Activated T-helper 9 cell treated with anti-CD3 and anti-CD28 coated beads, Interleukin-2, amount 50 U/mL, for 16 hours (primary cell): ENCODE data around the gene GM2A.
"Not testable (repeated sequence)": the region's sequence is repeated elsewhere in the genome, so short reads cannot be mapped to it uniquely, and the experiment has no call there.

Experiments used
- DNase-seq: peaks from one replicate; pipeline ENCODE4 v3.0.0-alpha.2; 2020; ENCODE audit warnings: low read depth

GM2A gene

DNA sequence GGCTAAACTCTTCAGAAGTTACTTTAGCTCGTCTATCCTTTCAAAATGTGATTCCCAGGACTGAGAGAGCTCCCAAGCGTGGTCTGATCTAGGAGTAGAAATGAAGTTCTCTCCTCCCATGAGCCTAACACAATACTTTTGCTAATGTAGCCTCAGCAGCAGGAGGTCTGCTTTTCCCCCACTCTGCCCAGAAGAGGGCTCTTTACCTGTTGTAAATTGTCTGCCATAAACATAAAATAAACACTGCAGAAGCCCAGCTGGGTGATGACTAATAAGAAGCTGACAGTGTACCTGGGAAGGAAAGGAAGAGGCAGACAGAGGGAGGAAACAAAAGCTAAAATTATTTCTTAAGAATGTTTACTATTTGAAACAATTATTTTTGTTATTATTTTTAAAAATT is 35.2 kb downstream of the GM2A start:
- DNase-seq: no peak

DNA sequence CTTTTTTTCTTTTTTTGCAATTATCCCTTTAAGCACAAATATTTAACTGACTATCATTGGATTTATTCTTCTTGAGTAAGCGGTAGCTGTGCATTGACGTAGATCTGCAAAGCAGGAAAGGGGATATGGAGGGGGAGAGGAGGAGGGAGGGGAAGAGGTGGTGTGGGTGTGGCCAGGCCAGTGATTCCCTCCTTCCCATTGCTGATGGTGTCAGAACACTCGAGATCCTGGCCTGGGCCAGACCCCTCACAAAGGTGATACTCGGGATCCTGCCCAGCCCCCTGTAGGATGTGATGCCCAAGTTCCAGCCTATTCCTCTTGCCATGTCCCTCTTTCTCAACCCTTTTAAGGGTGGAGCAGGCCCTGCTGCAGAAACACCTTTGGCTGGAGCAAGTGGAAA is 40.6 kb downstream of the GM2A start:
- DNase-seq: no peak

DNA sequence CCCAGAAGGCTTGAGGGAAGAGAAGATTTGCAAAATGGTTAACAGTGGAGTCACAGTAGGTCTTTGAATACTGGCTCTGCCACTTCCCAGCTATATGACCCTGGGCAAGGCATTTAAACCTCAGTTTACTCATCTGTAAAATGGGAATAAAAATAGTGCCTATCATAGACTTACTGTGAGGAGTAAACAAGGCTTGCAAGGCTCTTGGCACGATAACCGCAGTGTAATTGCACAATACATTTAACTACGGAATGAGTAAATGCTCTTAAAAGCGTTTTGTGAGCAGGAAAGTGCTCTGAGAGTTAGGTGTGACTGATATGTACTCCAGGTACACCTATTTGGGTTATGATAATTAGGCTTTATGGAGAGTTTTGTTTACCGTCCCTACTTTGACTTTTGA is 42.2 kb downstream of the GM2A start:
- DNase-seq: no peak

DNA sequence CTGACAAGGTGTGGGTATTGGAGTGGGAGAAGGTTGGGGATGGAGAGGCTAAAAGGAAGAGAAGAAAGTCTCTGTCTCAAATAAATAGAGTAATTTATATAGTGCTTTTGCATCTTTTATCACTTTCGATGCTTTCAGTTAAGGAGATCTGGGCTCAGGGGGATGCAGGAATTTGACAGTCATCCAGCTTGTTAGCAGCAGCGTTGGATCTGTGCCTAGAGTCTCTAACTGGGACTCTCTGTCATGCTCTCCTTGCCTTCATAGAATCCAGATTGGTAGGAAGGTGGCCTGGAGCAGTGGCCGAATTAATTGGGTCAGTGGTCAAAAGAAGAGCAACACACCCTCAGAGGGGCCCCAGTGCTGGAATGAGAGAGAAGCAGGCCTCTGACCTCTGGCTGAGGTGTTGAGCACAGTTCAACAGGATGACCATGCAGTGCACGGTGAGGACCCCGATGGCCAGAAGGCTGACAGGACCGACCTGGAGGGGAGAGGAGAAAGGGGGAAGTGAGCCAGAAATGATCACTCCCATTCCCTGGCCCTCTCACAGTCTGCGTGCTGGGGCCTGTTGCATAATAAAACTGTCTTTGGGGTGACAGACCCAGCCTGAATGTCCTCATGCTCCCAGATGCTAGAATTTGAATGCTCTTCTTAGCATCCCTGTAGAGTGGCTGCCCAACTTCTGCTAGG is 42.9 kb downstream of the GM2A start:
- no peak for DNase-seq

DNA sequence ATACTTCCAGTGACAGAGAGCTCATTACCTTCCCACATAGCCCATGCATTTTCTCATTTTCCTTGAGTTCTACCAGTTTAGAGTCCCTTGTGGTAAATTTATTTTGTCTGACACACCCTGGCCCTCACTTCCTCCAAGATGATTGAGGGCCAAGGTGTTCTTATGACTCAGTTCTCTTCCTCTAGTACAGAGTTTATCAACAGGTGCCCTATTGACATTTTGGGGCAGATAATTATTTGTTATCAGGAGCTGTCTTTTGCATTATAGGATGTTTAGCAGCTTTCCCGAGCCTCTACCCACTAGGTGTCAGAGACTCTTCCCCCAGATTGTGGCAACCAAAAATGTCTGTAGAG is 43.5 kb downstream of the GM2A start:
- DNase-seq: no peak

DNA sequence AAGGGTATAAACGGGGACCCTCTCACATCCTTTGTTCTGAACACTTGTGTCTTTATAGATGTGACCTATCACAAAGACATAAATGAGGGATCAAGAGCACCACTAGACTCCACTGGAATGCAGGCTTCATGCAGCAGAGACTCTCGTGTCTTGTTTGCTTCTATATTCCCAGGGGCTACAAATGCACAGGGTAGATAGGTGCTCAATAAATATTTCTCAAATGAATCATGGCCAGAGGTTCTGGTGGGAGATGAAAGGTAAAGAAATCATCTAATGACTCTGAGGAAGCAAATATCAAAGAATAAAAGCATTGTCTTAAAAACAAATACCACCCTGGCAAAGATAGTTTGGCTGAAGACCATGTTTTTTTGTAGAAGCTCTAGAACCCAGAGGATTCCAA is 44.0 kb downstream of the GM2A start:
- no peak for DNase-seq

DNA sequence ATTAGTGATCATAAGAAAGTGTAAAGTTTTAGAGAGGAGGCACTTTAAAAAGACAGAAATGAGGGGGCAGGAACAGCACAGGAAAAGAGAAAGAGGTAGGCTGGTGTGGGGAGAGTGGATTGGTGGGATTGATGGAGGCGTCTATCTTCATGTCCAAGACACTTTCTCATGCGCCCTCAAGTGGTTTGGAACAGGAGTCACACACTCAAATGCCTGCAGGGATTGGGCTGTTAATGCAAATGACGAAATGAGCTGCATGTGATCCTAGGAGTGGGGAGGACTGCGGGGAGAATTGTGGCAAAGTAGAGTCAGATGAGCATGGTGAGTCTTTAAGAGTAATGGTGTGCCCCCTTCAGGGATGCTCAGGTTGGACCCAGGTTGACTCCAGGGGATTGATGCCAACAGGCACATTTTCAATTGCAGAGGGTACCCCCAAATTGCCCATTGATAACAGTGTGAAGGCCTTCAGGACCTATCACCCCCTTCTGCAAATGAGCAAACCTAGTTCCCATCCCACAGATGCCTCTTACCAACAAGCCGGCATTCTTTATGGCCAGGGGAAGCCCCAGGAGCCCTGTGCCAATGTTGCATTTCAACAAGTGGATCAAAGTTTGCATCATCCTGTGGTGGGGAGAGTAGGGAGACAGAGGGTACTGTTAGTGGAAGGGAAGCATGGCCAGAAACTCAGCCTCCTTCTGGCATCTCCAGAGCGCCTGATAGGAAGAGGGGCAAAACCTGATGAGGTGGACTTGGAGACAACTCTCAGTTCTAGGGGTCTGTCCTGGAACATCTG is 45.3 kb downstream of the GM2A start:
- no peak for DNase-seq

DNA sequence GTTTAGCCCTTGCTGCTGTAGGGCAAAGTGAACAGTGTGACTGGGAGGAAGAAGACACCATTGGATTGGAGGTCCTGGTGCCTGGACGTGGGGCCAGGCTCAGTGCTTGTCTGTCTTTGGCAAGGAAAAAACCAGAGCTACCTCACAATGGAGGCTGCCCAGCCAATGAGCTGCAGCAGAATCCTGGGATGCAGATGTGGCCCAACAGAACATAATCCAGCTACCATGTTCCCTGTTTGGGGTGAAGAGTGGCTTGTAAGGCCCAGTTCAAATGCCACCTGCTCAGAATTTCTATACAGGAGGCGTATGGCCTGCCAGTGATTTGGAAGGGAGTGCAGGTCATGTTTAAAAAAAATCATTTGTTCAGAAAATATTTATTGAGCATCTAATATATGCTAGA is 50.7 kb downstream of the GM2A start, which contains the start of gene SLC36A3:
Gene SLC36A3 (minus strand): TSS at position 101 of the 400 bp plus-strand sequence. CDS start 412 bp downstream, outside the sequence.
- DNase-seq: no peak

DNA sequence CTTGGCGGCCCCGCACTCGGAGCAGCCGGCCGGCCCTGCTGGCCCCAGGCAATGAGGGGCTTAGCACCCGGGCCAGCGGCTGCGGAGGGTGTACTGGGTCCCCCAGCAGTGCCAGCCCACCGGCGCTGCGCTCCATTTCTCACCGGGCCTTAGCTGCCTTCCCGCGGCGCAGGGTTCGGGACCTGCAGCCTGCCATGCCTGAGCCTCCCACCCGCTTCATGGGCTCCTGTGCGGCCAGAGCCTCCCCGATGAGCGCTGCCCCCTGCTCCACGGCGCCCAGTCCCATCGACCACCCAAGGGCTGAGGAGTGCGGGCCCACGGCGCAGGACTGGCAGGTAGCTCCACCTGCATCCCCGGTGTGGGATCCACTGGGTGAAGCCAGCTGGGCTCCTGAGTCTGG is 56.3 kb downstream of the GM2A start:
- DNase-seq: not testable (repeated sequence)

DNA sequence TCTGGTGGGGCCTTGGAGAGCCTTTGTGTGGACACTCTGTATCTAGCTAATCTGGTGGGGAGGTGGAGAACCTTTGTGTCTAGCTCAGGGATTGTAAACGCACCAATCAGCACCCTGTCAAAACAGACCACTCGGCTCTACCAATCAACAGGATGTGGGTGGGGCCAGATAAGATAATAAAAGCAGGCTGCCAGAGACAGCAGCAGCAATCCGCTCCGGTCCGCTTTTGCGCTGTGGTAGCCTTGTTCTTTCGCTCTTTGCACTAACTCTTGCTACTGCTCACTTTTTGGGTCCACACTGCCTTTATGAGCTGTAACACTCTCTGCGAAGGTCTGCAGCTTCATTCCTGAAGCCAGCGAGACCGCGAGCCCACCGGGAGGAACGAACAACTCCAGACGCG is 56.8 kb downstream of the GM2A start:
- DNase-seq: not testable (repeated sequence)

DNA sequence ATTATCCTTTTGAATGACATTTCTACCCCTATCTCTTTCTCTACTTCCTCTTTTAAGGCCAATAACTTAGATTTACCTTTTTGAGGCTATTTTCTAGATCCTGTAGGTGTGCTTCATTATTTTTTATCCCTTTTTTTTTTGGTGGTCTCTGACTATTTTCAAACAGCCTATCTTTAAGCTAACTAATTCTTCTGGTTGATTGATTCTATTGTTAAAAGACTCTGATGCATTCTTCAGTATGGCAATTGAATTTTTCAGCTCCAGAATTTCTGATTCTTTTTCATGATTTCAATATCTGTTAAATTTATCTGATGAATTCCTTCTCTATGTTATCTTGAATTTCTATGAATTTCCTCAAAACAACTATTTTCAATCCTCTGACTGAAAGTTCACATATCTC is 57.9 kb downstream of the GM2A start:
- DNase-seq: no peak

DNA sequence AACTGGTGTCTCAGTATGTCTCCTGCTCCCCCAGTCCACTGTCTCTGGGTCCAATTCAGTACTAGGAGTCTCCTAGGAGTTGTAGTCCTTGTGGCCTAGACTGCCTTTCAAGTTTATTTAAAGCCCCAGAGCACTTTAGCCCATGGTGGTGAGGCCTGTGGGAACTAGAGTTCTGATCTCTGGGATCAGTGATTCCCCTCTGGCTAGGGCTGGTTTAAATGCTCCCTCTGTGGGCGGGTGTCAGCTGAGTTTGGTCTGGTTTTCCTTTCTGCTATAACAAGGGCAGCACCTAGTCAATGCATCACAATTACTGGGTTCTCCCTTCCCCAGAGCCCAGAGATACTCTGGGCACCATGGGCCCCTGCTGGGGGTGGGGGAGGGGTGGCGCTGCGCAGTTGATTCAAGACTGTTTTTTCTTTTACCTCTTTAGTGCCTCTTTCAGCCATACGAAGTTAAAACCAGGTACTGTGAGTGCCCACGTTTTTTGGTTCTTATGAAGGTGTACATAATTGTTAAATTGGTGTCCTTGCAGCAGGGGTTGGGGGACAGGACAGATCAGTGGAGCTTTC is 59.9 kb downstream of the GM2A start:
- DNase-seq: no peak

DNA sequence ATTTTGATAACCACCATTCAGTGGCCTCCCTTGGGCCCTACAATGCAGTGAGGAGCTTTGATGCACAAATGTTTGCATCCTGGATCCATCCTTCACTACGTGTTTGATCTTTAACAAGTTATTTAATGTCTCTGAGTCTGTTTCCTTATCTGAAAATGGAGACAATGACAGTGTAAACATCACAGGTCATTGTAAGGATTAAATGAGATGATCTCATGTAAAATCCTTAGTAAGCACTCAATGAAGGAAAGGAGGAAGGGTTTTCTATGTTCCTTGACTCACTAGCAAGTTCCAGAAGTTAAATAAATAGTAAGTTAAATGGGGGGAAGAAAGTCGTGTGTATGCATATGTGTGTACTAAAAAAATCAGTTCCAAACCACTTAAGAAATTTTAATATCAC is 60.4 kb downstream of the GM2A start:
- DNase-seq: no peak

DNA sequence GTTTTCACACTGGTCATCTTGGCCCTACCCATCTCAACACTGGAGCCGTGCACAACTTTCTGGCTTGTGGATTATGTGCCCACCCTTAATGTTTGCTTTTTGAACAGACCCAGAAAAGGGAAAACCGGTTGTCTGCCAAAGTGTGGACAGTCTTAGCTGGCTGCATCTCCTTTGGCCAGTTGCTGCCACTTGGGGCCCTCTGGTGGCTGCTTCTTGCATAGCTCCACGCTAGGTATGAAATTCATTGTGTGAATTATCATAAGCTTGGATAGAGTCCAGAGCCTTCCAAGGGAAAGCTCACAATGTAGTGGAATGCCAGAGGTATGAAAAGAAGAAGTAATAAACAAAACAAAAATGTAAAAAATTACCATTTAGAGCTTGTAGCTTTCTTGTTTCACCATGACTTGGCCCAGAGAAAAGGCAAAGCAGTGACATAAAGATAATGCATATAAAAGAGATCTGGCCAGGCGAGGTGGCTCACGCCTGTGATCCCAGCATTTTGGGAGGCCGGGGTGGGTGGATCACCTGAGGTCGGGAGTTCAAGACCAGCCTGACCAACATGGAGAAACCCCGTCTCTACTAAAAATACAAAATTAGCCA is 63.1 kb downstream of the GM2A start:
- peak; percentile 3 for DNase-seq

DNA sequence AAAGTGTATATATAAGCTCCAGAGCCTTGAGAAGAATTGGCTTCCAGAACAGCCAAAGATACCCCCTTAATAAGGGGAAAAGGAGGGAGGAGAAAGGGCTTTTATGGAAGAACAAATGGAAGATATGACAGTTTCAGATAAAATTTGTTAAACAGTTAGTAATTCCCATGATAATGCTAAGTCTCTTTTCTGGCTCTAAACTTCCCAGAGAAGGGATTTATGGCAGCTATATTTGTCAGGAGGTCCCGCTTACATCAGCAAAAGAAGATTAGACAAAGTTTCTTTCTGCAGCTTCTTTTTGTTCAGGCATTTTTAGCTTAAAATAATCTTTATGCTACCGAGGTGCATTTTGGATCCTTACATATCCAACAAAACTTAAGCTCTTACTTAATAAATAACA is 64.9 kb downstream of the GM2A start:
- DNase-seq: no peak

DNA sequence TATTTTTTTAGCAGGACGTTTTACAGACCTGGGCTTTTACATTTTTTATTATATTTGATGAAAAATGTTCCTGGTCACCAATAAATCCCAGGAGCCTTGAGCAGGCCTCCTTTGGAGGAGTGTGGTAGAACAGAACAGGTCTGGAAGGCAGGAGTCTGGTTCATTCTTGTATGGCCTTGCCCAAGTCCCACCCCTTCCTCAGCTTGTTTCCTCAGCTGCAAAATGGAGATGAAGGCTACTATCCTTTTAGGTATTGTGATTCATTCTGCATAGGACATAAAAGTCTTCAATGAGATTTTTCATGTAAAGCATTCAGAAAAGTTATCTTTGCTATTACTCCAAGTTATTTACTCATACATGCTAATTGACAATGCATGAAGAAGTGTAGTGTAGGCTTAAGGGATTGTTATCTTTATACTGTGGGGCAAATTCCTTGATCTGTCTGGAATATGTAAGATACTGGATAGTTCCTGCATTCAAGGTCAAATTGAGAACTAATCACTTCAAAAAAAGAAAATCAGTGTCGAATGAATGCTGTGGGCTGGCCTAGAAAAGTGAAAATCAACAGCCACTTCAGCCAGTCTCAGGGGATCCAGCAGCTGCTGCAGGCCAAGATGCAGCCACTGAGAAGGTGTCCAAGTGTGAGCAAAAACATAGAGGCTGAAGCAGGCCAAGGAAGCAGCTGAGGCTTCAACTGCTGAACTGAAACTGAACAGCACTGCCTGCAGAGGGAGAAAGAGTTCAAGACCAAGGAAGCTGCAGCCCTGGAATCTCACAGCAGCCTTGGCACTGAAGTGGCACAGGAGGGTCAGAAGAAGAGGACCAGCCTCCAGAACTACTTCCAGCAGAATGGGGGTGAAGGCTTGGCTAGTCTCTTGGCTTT is 66.1 kb downstream of the GM2A start:
- no peak for DNase-seq
